Caco-2 (cell line): ENCODE measurements around the gene C16orf90. TPM values are rescaled to one million over a fixed set of nuclear protein-coding genes. Genes with fewer than 3 reads are reported as not detected.

Source experiments
- Bru-seq: library from RNA; stranded (reverse); fragments of 400-500 nt; gene quantifications from one replicate; lab custom pipeline; 2021; lab: Mats Ljungman, UMichigan
- BruChase-seq, 2 experiments: library from RNA; stranded (reverse); fragments of 400-500 nt; gene quantifications; one replicate each; lab custom pipeline; 2021; lab: Mats Ljungman, UMichigan
- BruUV-seq: library from RNA; stranded (reverse); fragments of 400-500 nt; replicated peaks from 2 replicates; lab custom pipeline; 2021; lab: Mats Ljungman, UMichigan
- CTCF ChIA-PET: fragments of 300-600 bp; sonication (Branson Sonifier 250); formaldehyde crosslinking; loops from one replicate; lab custom pipeline; 2022; ENCODE audit warnings: antibody characterized with exemption; lab: Charles Lee
- POLR2A ChIA-PET: fragments of 300-600 bp; sonication (Branson Sonifier 250); formaldehyde crosslinking; loops from one replicate; lab custom pipeline; 2022; ENCODE audit warnings: antibody characterized with exemption; lab: Charles Lee
- DNase-seq, 2 experiments: peaks; one replicate each; pipeline versions ENCODE4 v3.0.0 to v3.0.0-alpha.2; 2020 to 2022
- H3K27me3 ChIP-seq: replicated peaks from 2 replicates; pipeline ENCODE4 v1.6.0; 2011; ENCODE audit warnings: low read length; ENCODE audit not compliant: control insufficient read depth, insufficient read depth
- H3K36me3 ChIP-seq: 2 replicates; pipeline ENCODE4 v1.5.1; 2011; ENCODE audit warnings: low read length; ENCODE audit not compliant: control insufficient read depth, insufficient read depth
- H3K4me1 ChIP-seq: fragments of 250-450 bp; sonication (Bioruptor Pico); 2 replicates; pipeline ENCODE4 v1.5.1; 2020; ENCODE audit warnings: mild to moderate bottlenecking
- H3K4me3 ChIP-seq: 2 replicates; pipeline ENCODE4 v1.5.1; 2011; ENCODE audit warnings: low read depth, mild to moderate bottlenecking, control low read depth, low read length
- H3K9me3 ChIP-seq: fragments of 250-450 bp; sonication (Bioruptor Pico); 2 replicates; pipeline ENCODE4 v1.5.1; 2020; ENCODE audit warnings: mild to moderate bottlenecking, moderate library complexity
- H3K27ac Mint-ChIP-seq: one replicate; pipeline ENCODE4 v1.8.0; 2022; ENCODE audit warnings: mixed read lengths; ENCODE audit not compliant: unreplicated experiment
- H3K27me3 Mint-ChIP-seq: one replicate; pipeline ENCODE4 v1.8.0; 2022; ENCODE audit warnings: mixed read lengths; ENCODE audit not compliant: insufficient read depth, unreplicated experiment
- H3K36me3 Mint-ChIP-seq: one replicate; pipeline ENCODE4 v1.8.0; 2022; ENCODE audit warnings: mild to moderate bottlenecking, mixed read lengths; ENCODE audit not compliant: insufficient read depth, unreplicated experiment
- H3K4me1 Mint-ChIP-seq: one replicate; pipeline ENCODE4 v1.8.0; 2022; ENCODE audit warnings: low read depth, mixed read lengths; ENCODE audit not compliant: unreplicated experiment
- H3K4me3 Mint-ChIP-seq: one replicate; pipeline ENCODE4 v1.8.0; 2022; ENCODE audit warnings: mild to moderate bottlenecking, moderate library complexity, mixed read lengths; ENCODE audit not compliant: unreplicated experiment
- H3K9me3 Mint-ChIP-seq: one replicate; pipeline ENCODE4 v1.8.0; 2022; ENCODE audit warnings: mixed read lengths; ENCODE audit not compliant: unreplicated experiment
- CTCF ChIP-seq, 2 experiments: fragments of 200-600 bp in 1 of 2; IDR thresholded peaks; 1 replicate in 1 of 2; 2 replicates in 1 of 2; pipeline versions ENCODE4 v1.5.1 to v1.8.0; 2011 to 2022; ENCODE audit warnings: antibody characterized with exemption in 1 of 2, control low read depth in 1 of 2, inconsistent platforms in 1 of 2, low read depth in 1 of 2, low read length in 1 of 2, mild to moderate bottlenecking in 1 of 2, moderate library complexity in 1 of 2; ENCODE audit not compliant: insufficient read depth in 1 of 2, severe bottlenecking in 1 of 2, unreplicated experiment in 1 of 2
- intact Hi-C: fragments of 100-400 bp; cut with micrococcal nuclease; formaldehyde crosslinking; loops from one replicate; pipeline ENCODE4 v1.10.0; 2022; ENCODE audit not compliant: unreplicated experiment
- long read RNA-seq: library from polyadenylated mRNA; stranded (forward); transcript quantifications from one replicate; pipeline ENCODE4 v2.0.0, GENCODE V29; 2022
- total RNA-seq: library from RNA; stranded (reverse); gene quantifications from 2 replicates; pipeline ENCODE4 v1.2.3, GENCODE V29; 2022

The C16orf90 gene
- total RNA-seq (not detected in 2 replicates), Bru-seq, nascent RNA (not detected), BruChase-seq, experiment 1, labeled RNA remaining after a 2-hour chase (not detected), BruChase-seq, experiment 2, labeled RNA remaining after a 6-hour chase (not detected)
- long read RNA-seq, result 0 reads

DNA sequence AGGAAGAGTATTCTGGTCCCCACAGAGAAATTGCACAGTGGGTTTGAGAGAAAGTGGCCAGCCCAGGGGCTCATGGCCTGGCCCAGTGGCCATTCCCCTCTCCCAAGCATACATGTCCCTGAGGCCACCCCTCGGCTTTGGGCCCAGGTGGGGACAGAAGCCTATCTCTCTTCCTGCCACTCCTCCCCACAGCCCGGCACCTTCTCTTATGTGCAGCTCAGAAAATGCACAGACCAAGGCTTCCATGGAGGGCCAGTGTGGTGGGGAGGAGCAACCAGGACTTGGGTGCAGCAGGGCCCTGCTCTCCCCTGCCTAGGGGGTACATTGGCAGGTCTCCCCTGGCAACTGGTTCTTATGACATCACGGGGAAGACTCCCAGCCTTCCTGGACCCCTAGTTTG lies at the start of gene C16orf90:
Gene C16orf90 (minus strand): TSS at position 314 of the 400 bp plus-strand sequence. CDS start 68 bp downstream, at position 246.
- no peaks in the 10 kb centered on the region for H3K9me3 ChIP-seq
- no peaks in the 10 kb centered on the region for H3K4me1 ChIP-seq
- intact Hi-C loops, result no loop called here
- Mint-ChIP-seq H3K4me3 (no peak within 1 kb of the TSS), H3K27me3 (no peaks in the 10 kb centered on the region), H3K36me3 (peaks cover 19% of the 10 kb centered on the region), H3K9me3 (no peaks in the 10 kb centered on the region), H3K4me1 (no peaks in the 10 kb centered on the region), H3K27ac (no peak within 1 kb of the TSS)
- H3K4me3 ChIP-seq, result no peak within 1 kb of the TSS
- no peak for DNase-seq
- TF ChIP-seq CTCF (IDR thresholded peaks at IDR 0.05; ENCODE audit: insufficient read depth in 1 of 2, low read depth in 1 of 2, low read length in 1 of 2, severe bottlenecking in 1 of 2, unreplicated experiment in 1 of 2), result no peak
- CTCF ChIA-PET, result no interaction called here
- POLR2A ChIA-PET, result no interaction called here
- no TSS peak for BruUV-seq
- no peaks in the 10 kb centered on the region for H3K27me3 ChIP-seq
- H3K36me3 ChIP-seq, result no peaks in the 10 kb centered on the region

GRCh38 chr16:3542601-3543373 lies 47.5 kb upstream of the C16orf90 start:
- Histone ChIP-seq H3K36me3 (no peaks in the 10 kb centered on the region), H3K9me3 (no peaks in the 10 kb centered on the region), H3K4me1 (no peaks in the 10 kb centered on the region), H3K27me3 (no peaks in the 10 kb centered on the region), H3K4me3 (no peak overlapping the region)
- no peak for TF ChIP-seq CTCF (IDR thresholded peaks at IDR 0.05; ENCODE audit: insufficient read depth in 1 of 2, low read depth in 1 of 2, low read length in 1 of 2, severe bottlenecking in 1 of 2, unreplicated experiment in 1 of 2)
- no peak overlapping the region for H3K27ac Mint-ChIP-seq
- H3K4me1 Mint-ChIP-seq, result no peaks in the 10 kb centered on the region
- BruUV-seq, result no TSS peak
- H3K36me3 Mint-ChIP-seq, result no peaks in the 10 kb centered on the region
- no peaks in the 10 kb centered on the region for H3K9me3 Mint-ChIP-seq
- DNase-seq, result no peak
- ChIA-PET CTCF (no interaction called here), POLR2A (no interaction called here)
- no peaks in the 10 kb centered on the region for H3K27me3 Mint-ChIP-seq
- intact Hi-C loops, result no loop called here
- H3K4me3 Mint-ChIP-seq, result no peak overlapping the region

GRCh38 chr16:3541527-3542155 lies 46.4 kb upstream of the C16orf90 start:
- Mint-ChIP-seq H3K4me1 (no peaks in the 10 kb centered on the region), H3K4me3 (no peak overlapping the region), H3K9me3 (no peaks in the 10 kb centered on the region), H3K27me3 (no peaks in the 10 kb centered on the region), H3K36me3 (no peaks in the 10 kb centered on the region), H3K27ac (no peak overlapping the region)
- no peaks in the 10 kb centered on the region for H3K36me3 ChIP-seq
- H3K4me1 ChIP-seq, result no peaks in the 10 kb centered on the region
- H3K9me3 ChIP-seq, result no peaks in the 10 kb centered on the region
- intact Hi-C loops, result no loop called here
- no TSS peak for BruUV-seq
- ChIA-PET POLR2A (no interaction called here), CTCF (no interaction called here)
- TF ChIP-seq CTCF (IDR thresholded peaks at IDR 0.05; ENCODE audit: insufficient read depth in 1 of 2, low read depth in 1 of 2, low read length in 1 of 2, severe bottlenecking in 1 of 2, unreplicated experiment in 1 of 2), result no peak
- no peak overlapping the region for H3K4me3 ChIP-seq
- DNase-seq, result no peak
- no peaks in the 10 kb centered on the region for H3K27me3 ChIP-seq
